Small intestine (tissue), 7 donors: ENCODE results near the gene MDC1. TPM values are rescaled to one million over a fixed set of nuclear protein-coding genes. Genes with fewer than 3 reads are reported as not detected.
A peak's percentile ranks its signal among the peaks of the same experiment; 100 is the strongest.

ENCODE experiments used
- DNase-seq, 2 donors: peaks; one replicate each; pipeline versions ENCODE4 v3.0.0 to v3.0.0-alpha.2; 2013
- FAIRE-seq: peaks from 2 replicates; lab custom pipeline; 2012; peaks lifted over from hg19 to GRCh38; lab: Jason Lieb, UNC
- H3K27ac ChIP-seq, 3 donors: one replicate each; pipeline ENCODE4 v1.5.1; 2013; ENCODE audit warnings: low read length in 2 of 3, mild to moderate bottlenecking in 2 of 3, control low read depth in 1 of 3, inconsistent platforms in 1 of 3, low read depth in 1 of 3, moderate library complexity in 1 of 3
- H3K27me3 ChIP-seq, 3 donors: one replicate each; pipeline ENCODE4 v1.6.1; 2013; ENCODE audit warnings: low read length in 3 of 3, inconsistent platforms in 1 of 3; ENCODE audit not compliant: control insufficient read depth in 3 of 3, insufficient read depth in 3 of 3
- H3K36me3 ChIP-seq, 3 donors: one replicate each; pipeline ENCODE4 v1.6.1; 2013; ENCODE audit warnings: low read length in 3 of 3, inconsistent platforms in 1 of 3, low read depth in 1 of 3, mild to moderate bottlenecking in 1 of 3, moderate library complexity in 1 of 3; ENCODE audit not compliant: control insufficient read depth in 3 of 3, insufficient read depth in 2 of 3
- H3K4me1 ChIP-seq, 3 donors: one replicate each; pipeline ENCODE4 v1.6.1; 2013; ENCODE audit warnings: low read length in 2 of 3, inconsistent platforms in 1 of 3, low read depth in 1 of 3, mild to moderate bottlenecking in 1 of 3, moderate library complexity in 1 of 3; ENCODE audit not compliant: control insufficient read depth in 3 of 3, insufficient read depth in 2 of 3
- H3K4me3 ChIP-seq, 3 donors: one replicate each; pipeline ENCODE4 v1.5.1; 2013; ENCODE audit warnings: low read length in 3 of 3, control low read depth in 1 of 3, inconsistent platforms in 1 of 3, low read depth in 1 of 3, mild to moderate bottlenecking in 1 of 3, moderate library complexity in 1 of 3
- H3K9me3 ChIP-seq, 2 donors: one replicate each; pipeline ENCODE4 v1.6.1; 2013; ENCODE audit warnings: low read depth in 1 of 2, low read length in 1 of 2; ENCODE audit not compliant: control insufficient read depth in 2 of 2, insufficient read depth in 1 of 2
- WGBS, 3 donors: extraction: QIAGEN DNeasy Blood & Tissue Kit; methylation state at CpG; one replicate each; pipeline ENCODE4 v1.1.7; 2013; 5-methylcytosine and 5-hydroxymethylcytosine counted together
- polyA plus RNA-seq, 4 donors: library from polyadenylated mRNA; stranded (reverse) in 3 of 4; unstranded in 1 of 4; fragments of 200-250 nt in 3 of 4; fragments of 120-200 nt in 1 of 4; gene quantifications; one replicate each; pipeline versions ENCODE4 v1.2.1 to v1.2.3, GENCODE V29; 2013
- donor health status: healthy with polysubstance abuse.
- donor health status: control.
- donor health status: control.
- donor health status: Bipolar disorder and iron deficiency.
- donor health status: healthy.

The MDC1 gene
- polyA plus RNA-seq, 4 donors, result 1.8 to 20.7 (median 7.6) TPM

GRCh38 chr6:30742316-30743098 lies 25.4 kb upstream of the MDC1 start, which contains the start of gene FLOT1:
TSS of gene FLOT1 (minus strand) at chr6:30742687. CDS start at chr6:30742189, 498 bp downstream.
- Histone ChIP-seq H3K9me3 (no peaks in the 10 kb centered on the region), H3K27ac (peak within 1 kb of the TSS; percentile 85 to 93 (median 89)), H3K36me3 (peaks cover 2 to 32% (median 2%) of the 10 kb centered on the region in 3 donors), H3K4me3 (peak within 1 kb of the TSS; percentile 80 to 96 (median 85)), H3K4me1 (peaks cover 0 to 18% (median 4%) of the 10 kb centered on the region in 3 donors), H3K27me3 (no peaks in the 10 kb centered on the region)
- 0 to 1% (median 1%) methylated on average over 33 to 66 of the region's 66 CpGs for WGBS, 3 donors
- FAIRE-seq (no peak), DNase-seq (peak; percentile 97 to 98)

- Histone ChIP-seq H3K36me3 (peaks cover 2 to 37% (median 2%) of the 10 kb centered on the region in 3 donors), H3K27me3 (no peaks in the 10 kb centered on the region), H3K4me3 (peak overlapping the region; percentile 80 to 96 (median 85)), H3K4me1 (peaks cover 0 to 17% (median 4%) of the 10 kb centered on the region in 3 donors), H3K9me3 (no peaks in the 10 kb centered on the region), H3K27ac (peak overlapping the region; percentile 77 to 93 (median 85))
- DNase-seq (no peak), FAIRE-seq (no peak)
- WGBS, 3 donors, result 4 to 7% (median 4%) methylated on average over 9 to 13 of the region's 13 CpGs
Measured at GRCh38 chr6:30741789-30742315, 24.8 kb upstream of the MDC1 start.

- 70 to 80% (median 74%) methylated on average over 8 of the region's 8 CpGs for WGBS, 3 donors
- H3K4me3 ChIP-seq, result peak overlapping the region in 2 of 3 donors; percentile 85 to 96
- peaks cover 2 to 42% (median 2%) of the 10 kb centered on the region in 3 donors for H3K36me3 ChIP-seq
- H3K9me3 ChIP-seq, result no peaks in the 10 kb centered on the region
- no peaks in the 10 kb centered on the region for H3K27me3 ChIP-seq
- peak overlapping the region; percentile 77 to 93 (median 85) for H3K27ac ChIP-seq
- no peak for DNase-seq
- FAIRE-seq, result no peak
- peaks cover 0 to 17% (median 4%) of the 10 kb centered on the region in 3 donors for H3K4me1 ChIP-seq
Measured at GRCh38 chr6:30741063-30741779, 24.1 kb upstream of the MDC1 start.

- Histone ChIP-seq H3K4me3 (no peak overlapping the region), H3K27ac (no peak overlapping the region), H3K27me3 (no peaks in the 10 kb centered on the region), H3K4me1 (peaks cover 0 to 17% (median 4%) of the 10 kb centered on the region in 3 donors), H3K36me3 (peaks cover 2 to 50% (median 2%) of the 10 kb centered on the region in 3 donors), H3K9me3 (no peaks in the 10 kb centered on the region)
- 86 to 98% (median 89%) methylated on average over 2 of the region's 2 CpGs for WGBS, 3 donors
- DNase-seq (no peak), FAIRE-seq (no peak)
Measured at GRCh38 chr6:30740540-30740870, 23.4 kb upstream of the MDC1 start.

- H3K4me1 ChIP-seq, result peaks cover 0 to 13% (median 4%) of the 10 kb centered on the region in 3 donors
- H3K4me3 ChIP-seq, result no peak overlapping the region
- H3K27me3 ChIP-seq, result no peaks in the 10 kb centered on the region
- no peak overlapping the region for H3K27ac ChIP-seq
- no peaks in the 10 kb centered on the region for H3K9me3 ChIP-seq
- 85 to 87% (median 86%) methylated on average over 6 of the region's 6 CpGs for WGBS, 3 donors
- FAIRE-seq (no peak), DNase-seq (no peak)
- H3K36me3 ChIP-seq, result peaks cover 2 to 66% (median 2%) of the 10 kb centered on the region in 3 donors
Measured at GRCh38 chr6:30738532-30738931, 21.5 kb upstream of the MDC1 start.

- no peak overlapping the region for H3K4me3 ChIP-seq
- H3K27me3 ChIP-seq, result no peaks in the 10 kb centered on the region
- H3K27ac ChIP-seq, result no peak overlapping the region
- DNase-seq, result no peak
- H3K4me1 ChIP-seq, result peaks cover 0 to 4% (median 0%) of the 10 kb centered on the region in 3 donors
- FAIRE-seq, result no peak
- 85 to 93% (median 86%) methylated on average over 8 of the region's 8 CpGs for WGBS, 3 donors
- peaks cover 4 to 80% (median 5%) of the 10 kb centered on the region in 3 donors for H3K36me3 ChIP-seq
- no peaks in the 10 kb centered on the region for H3K9me3 ChIP-seq
Measured at GRCh38 chr6:30735668-30736314, 18.7 kb upstream of the MDC1 start.

- 92 to 93% (median 93%) methylated on average over 12 of the region's 12 CpGs for WGBS, 3 donors
- Histone ChIP-seq H3K4me1 (peaks cover 0 to 7% (median 0%) of the 10 kb centered on the region in 3 donors), H3K27ac (no peak overlapping the region), H3K4me3 (no peak overlapping the region), H3K9me3 (no peaks in the 10 kb centered on the region), H3K27me3 (no peaks in the 10 kb centered on the region), H3K36me3 (peaks cover 7 to 88% (median 9%) of the 10 kb centered on the region in 3 donors)
- FAIRE-seq (no peak), DNase-seq (no peak)
Measured at GRCh38 chr6:30732237-30732943, 15.3 kb upstream of the MDC1 start.
